HG02885 (cell line): ENCODE measurements around the gene RPS6KA5.
"Not testable (repeated sequence)": the region's sequence is repeated elsewhere in the genome, so short reads cannot be mapped to it uniquely, and the experiment has no call there.

Source experiments
- ATAC-seq: cut with Tn5 transposase; IDR thresholded peaks from one replicate; pipeline ENCODE4 v1.9.1; 2021; ENCODE audit warnings: mild to moderate bottlenecking; ENCODE audit not compliant: unreplicated experiment, poor library complexity

RPS6KA5 gene

DNA sequence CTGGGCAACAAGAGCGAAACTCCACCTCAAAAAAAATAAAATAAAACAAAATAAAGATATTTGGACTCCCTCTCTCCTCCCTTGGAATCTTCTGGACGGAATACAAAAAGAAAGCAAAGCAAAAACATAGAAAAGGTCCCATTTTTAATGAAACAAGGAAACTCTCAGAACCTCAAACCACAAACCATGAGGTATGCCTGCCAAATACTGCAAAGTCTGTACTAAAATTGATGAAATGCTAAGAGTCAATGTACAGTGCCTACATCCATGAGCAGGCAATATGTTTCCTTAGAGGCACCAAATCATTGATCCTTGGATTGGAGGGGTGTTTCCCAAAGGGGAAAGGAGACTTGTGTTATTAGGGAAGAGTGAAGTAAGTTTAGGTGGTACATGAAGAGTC, 8.2 kb upstream of the RPS6KA5 start:
- no peak for ATAC-seq

DNA sequence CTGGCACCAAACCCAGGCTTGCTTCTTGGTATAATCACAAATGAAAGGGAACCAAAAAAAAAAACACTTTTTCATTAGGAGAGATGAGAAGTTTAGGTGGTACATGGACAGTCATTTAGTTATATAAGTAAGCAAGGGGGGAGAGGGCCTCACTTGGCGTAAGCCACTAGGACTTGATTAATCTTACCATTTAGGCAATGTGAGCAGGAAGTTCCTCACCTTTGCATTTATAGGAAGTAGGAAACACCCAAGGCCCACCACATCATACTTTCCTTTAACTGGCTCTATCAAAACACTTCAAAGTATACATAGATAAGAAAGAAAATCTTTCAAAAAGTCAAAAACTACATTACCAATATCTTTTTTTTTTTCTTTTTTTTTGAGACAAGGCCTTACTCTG, 6.7 kb upstream of the RPS6KA5 start:
- ATAC-seq, result no peak

DNA sequence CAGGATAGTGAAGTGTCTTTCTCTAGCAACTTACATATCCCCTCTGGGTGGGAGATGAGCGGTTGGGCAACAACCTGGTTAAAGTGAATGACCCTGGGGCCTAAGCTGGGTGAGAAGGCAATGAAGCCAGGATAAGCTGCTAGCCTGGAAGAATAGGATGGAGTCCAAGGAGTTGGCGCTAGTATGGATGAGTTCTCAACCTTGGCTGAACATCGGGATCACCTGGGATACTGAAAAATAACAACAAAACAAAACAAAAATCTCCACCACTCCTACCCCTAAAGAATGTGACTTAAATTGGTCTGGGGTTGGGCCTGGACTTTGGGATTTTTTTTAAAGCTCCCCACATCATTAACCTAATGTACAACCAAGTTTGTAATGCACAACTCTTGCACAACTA, 4.8 kb upstream of the RPS6KA5 start:
- ATAC-seq, result no peak

DNA sequence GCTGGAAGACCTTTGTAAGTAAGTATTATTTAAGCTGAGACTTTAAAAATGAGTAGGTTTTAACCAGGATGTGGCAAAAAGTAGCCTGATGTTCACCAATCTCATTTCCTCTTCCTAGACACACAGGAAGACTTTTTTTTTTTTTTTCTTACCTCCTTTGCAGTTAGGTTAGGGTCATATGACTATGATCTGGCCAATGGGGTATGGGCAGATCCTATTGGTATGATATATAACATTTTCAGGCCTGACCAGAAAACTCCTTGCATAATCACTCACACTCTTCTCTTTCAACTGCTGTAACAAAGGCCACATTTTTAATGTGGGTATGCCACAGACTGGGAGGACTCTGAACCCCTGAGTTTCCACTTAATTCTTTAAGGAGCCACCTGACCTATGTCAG, 2.7 kb upstream of the RPS6KA5 start:
- ATAC-seq, result no peak

DNA sequence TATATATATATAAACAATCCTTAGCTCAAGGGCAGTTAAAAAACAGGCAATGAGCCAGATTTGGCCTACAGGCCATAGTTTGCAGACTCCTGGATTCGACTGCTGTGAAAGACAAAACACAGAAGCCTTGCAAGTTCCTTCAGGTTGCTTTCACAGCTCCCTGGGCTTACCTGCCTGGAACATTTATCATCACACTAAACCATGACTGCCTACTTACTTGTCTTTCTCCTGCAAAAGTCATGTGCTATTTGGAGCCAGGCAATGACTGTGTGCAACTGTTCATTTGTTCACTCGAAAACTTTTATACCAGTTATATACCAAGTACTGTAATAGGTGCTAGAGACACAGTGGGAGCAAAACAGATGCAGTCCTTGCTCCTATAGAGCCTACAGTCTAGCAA, 2.2 kb upstream of the RPS6KA5 start:
- ATAC-seq, result no peak

DNA sequence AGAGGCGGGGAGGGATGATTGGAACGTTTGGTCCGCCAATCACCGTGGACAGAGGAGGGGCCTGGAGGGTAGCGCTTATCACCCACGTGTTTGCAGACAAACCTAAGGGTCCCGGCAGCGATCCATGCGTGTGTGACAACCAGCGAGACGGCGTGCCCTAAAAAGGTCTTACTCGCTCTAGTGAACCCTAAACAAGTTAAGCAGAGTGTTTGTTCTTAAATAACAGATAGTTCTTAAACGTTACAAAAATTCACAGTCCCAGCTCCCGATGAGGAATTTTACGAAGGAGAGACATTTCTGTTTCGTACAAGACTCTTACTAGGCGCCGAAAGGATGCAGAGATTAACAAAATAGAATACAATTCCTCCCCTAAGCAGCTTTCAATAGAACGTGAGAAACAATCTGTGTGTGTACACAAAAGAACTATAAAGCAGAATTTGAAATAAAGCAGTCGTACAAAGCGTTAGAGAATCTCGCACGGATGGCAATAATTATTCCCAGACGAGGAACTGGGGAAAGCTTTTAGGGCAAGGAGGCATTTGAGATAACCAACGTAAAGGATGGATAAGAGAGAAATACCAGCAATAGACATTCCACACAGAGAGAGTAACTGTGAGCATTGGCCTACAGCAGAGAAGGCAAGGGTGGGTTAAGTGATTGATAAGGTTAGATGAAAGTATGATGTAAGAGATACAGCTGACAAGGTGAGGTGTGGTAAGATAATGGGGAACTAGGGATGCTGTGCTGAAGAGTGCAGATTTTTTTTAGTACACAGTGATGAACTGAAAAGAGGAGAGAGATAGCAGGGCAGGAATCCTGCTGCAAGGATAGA, 831 bp upstream of the RPS6KA5 start:
- no peak for ATAC-seq

DNA sequence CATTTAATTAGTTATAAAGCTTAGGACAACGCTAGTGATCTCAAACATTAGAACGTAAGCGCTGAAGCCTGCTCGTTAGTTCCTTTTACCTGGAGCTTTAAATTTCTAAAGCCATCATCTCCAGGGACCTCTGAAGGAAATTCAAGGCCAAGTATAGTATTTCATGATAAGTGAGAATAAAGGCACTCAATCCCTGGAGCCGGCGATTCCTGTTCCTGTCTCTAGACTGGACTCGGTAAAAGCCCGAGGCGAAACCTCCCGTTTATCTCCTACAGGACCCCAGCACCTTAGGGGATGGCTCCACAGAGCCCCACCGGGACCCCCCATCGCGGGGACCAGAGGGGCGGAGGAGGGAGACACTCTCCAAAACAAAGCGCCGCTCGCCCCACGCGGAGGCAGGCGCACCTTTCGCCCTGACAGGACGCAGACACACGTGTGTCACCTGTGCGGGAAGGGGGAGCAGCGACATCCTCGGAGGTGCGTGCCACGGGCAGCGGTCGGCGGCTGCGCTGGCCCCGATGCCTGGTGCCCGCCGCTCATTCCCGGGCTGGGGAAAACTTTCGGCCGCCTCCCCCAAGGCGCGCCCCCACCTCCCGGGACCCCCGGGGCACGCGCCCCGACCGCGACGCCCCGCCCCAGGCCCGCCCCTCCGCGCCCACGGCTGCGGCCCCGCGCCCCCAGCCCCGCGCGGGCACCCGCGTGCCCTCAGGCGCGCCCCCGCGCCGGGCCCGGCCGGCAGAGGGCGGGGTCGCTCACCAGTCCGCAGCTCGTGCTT, 678 bp downstream of the RPS6KA5 start:
- peak; percentile 29 for ATAC-seq

DNA sequence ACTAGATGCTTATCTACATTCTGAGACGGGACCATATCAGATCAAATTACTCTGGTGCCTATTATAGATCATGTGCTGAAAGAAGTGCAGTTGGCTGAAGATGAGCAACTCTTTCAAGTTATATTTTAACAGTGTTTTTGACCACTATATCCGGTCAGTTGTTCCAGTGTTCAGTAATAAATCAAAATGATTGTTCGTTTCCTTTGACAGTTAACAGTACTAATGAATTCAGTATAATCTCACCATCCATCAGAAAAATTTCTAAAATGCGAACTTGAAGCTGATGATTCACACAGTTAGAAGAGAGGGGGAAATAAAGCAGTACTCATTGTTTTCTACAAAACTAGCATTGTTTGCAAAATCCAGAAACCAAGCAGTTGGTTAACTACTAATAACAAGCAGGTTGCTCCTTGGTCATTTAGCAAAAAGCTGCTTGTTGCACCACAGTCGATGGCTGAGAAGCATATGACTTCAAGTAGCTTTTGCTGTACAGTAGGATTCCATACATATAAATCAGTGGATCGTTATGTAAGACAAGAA, 2.3 kb downstream of the RPS6KA5 start:
- ATAC-seq, result no peak

DNA sequence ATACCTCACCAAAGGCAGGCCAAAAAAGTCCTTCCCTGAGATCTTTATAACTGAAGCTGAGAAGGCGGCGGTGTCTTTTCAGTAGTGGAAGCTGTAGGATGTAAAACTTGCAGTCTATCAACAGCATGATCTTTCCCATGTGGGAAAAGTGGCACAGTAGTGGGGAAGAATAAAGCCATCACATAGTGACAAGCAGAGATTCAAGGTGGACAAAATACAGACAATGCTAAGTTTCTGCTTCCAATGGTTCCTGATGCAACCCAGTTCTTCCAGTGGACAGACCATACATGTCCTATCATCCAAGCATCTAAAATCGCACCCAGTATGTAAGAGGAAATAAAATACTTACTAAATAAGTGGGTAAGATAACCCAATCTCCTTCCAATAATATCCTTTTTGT, 4.1 kb downstream of the RPS6KA5 start:
- no peak for ATAC-seq

DNA sequence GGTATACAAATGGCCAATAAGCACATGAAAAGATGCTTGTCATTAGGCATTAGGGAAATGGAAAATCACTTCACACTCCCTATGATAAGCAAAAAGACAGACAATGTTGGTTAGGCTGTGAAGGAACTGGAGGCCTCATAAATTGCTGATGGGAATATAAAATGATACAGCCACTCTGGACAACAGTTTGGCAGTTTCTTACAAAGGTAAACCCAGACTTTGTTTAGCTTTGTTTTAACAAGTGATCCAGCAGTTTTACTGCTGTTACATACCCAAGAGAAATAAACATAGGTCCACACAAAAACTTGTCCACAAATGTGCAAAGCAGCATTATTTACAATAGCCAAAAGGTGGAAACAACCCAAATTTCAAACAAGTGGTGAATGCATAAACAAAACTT, 5.4 kb downstream of the RPS6KA5 start:
- no peak for ATAC-seq

DNA sequence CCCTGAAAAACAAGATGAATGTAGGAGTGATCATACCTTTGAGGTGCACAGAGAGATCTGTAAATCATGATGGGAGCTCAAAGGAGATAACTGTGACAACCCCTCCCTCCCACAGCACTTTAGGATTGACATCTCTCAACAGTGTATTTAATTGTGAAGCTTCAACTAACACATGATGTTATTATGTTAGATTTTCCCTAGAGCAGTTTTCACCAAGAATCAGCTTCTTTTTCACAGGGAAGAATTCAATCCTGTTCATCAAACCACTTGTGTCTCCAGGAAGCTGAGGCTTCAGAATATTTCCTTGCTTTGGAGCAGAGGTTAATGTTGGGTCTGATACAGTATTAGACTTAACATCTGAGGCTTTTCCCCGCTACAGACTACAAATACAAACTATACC, 11.8 kb downstream of the RPS6KA5 start:
- ATAC-seq, result no peak

DNA sequence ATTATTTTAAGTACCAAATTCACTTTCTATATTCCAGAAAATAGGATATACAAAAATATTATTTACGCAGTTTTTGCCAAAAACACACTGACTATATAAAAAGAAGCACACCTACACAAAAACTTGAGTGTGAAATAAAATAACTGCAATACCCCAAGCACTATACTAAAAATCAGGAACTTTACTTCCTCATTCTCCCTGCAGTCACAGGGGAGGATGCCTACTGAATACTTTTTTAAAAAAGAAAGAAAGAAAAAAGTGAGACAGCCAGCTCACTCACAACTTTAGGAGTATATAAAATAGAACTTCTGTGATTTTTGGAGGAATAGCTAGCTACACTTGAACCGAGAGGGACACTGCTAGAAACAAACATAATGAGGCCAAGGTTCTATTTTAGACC, 12.2 kb downstream of the RPS6KA5 start:
- ATAC-seq, result no peak

DNA sequence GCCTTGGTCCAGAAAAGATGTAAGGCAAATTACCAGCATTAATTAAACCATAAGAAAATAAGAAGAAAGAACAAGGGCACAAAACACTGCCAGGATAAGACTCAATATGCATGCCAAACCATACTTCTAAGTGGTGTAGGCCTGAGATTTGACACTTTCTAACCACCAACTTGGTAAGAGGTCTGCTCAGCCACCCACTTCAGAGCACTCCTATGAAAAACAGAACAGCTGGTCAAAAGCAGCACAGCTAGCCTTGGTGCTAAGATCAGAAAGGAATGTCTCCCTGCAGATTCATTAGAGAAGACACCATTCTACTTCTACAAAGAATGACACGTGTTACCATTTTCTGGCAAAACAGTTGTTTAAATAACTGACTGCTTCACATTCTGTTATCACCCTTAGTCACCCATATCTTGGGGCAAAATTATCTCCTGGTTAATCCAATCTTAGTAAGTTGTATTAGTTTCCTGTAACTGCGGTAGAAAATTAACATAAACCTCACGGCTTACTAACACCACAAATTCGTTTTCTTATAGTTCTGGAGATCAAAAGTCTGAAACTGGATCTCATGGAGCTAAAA, 13.2 kb downstream of the RPS6KA5 start:
- ATAC-seq, result no peak

DNA sequence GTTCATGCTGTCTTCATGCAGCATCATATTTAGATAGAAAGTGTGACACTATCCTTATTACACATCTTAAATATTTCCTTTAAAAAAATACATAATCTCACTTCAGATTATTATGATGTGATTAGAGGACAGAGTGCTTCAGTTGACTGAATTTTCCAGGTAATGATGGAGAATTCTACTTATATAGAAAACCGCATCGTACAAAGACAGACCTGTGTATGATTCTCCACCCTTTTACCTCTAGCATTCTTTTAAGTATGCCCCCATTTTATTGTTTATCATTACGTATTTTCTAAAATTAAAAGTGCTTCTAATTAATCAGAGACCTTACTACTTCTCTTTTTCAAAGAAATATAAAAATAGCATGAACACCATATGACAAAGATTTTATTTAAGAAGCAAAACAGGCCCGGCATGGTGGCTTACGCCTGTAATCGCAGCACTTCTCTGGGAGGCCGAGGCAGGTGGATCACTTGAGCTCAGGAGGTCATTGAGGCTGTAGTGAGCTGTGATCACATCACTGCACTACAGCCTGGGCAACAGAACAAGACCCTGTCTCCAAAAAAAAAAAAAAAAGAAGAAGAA, 13.9 kb downstream of the RPS6KA5 start:
- no peak for ATAC-seq

DNA sequence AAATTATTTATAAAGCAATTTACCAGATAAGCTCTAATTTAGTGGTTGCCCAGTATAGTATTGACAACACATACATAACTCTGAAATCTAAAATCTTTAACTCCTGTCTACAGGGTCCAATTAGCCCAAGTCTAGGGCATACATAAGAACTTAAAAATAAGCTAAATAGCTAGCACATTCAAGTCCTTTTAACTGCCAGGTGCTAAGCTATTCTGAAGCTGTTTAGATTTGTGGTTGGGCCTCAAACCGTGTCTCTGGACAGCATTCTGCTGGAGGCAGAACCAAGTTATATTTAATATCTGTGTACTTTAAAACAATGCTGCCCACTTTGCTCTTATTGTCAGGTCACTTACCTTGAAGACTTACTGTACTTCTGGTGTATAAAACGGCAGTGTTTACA, 19.0 kb downstream of the RPS6KA5 start:
- no peak for ATAC-seq

DNA sequence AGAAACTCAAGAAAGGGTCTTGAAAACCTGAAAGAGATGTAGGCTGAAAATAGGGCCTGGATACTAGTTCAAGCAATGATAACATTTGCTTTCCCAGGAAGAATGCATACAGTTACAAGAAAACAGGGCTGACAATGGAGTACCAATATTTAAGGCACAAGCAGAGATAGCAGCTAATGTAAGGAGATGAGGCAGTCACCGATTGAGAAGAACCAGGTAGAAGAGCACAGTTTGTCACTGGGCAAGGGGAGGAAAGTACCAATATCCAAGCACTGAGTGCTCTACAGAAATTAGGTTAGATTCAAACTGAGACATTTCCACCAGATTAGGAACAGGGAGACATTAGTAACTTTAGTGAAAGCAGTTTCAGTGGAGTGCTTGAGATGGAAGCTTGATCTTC, 19.9 kb downstream of the RPS6KA5 start:
- ATAC-seq, result no peak

DNA sequence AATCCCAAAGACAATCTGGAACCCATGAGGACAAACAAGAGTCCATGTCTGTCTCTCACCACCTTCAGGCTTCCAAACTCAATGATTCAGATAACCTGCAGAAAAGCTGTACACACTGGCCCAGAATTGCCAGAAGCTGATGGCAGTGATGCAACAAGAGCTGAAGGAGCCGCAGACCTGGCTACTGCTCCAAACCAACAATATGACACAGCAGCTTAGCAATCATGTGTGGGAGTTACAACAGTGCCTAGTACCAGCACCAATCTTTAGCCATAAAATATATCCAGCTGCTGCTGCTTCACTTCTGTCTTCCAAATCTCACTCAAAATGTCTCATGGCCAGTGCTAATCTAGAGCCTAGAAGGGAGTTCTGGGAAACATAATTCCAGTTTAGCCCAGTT, 22.0 kb downstream of the RPS6KA5 start:
- no peak for ATAC-seq

DNA sequence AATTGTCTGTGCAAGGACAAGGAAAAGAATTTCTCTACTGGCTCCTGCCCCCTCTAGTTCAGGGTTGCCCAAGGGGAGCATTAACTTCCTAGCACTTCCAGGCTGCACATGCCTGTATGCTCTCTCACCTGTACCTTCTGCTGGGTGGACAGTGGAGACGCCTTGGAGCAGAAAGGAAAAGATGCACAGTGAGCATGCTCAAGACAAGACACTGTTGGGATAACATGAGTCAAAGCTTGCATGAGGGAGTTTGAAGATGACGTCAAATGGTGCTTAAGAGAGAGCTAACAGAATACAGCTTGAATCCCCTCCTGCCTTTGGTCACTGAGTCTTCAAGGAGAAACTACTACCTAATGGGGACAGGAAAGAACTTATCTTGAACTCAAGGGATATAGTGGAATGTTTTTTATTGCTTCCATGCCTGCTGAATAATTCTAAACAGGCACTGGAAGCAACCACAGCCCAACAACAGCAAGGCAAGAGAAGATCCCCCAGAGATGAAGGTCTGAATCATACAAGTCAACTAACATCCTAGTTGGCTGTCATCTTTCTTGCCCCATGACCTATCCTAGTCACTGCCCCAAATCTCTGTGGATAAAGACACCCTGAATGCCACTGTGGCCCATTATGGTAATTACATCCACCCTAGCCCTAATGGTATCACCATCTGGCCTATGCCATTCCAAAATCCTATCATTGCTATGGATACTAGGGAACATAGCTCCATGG, 23.5 kb downstream of the RPS6KA5 start:
- no peak for ATAC-seq

DNA sequence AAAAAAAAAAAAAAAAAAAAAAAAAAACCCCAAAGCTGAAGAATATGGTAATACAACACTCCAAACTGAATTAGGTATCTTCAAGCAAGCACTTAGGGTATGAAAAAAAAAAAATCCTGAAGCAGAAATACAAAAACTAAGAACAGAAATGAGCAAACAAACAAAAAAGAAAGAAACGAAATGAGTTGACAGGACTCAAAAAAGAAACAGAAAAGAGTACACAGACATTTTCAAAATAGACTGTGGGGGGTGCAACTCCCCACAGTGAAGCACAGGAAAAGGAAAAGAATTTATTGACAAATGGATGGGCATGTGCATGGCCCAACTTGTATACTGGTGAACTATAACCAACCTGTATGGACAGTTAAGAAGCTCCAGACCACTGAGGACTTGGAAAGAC, 24.6 kb downstream of the RPS6KA5 start:
- ATAC-seq, result peak; percentile 65

DNA sequence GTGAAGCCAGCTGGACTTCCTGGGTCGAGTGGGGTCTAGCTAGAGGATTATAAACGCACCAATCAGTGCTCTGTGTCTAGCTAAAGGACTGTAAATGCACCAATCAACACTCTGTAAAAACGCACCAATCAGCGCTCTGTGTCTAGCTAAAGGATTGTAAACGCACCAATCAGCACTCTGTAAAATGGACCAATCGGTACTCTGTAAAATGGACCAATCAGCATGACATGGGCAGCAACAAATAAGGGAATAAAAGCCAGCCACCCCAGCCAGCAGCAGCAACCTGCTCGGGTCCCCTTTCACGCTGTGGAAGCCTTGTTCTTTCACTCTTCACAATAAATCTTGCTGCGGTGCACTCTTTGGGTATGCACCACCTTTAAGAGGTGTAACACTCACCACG, 26.1 kb downstream of the RPS6KA5 start:
- ATAC-seq, result not testable (repeated sequence)
